BJ (cell line): Measurements from ENCODE around the gene GAS2L1. TPM values are rescaled to one million over a fixed set of nuclear protein-coding genes. Genes with fewer than 3 reads are reported as not detected.
"Not testable (repeated sequence)": the region's sequence is repeated elsewhere in the genome, so short reads cannot be mapped to it uniquely, and the experiment has no call there.

Source experiments
- CTCF ChIA-PET: fragments of 350-600 bp; formaldehyde crosslinking; extraction: SDS; loops from one replicate; lab custom pipeline; 2021; ENCODE audit warnings: antibody characterized with exemption, inconsistent platforms; lab: Yijun Ruan, JAX
- POLR2A ChIA-PET: fragments of 300-600 bp; sonication (Branson Sonifier 250); formaldehyde crosslinking; extraction: SDS; loops from one replicate; lab custom pipeline; 2021; ENCODE audit warnings: antibody characterized with exemption; lab: Charles Lee
- DNase-seq: peaks from one replicate; pipeline ENCODE4 v3.0.0-alpha.2; 2011; ENCODE audit warnings: low read depth
- H3K27me3 ChIP-seq: 2 replicates; pipeline ENCODE4 v1.6.0; 2011; ENCODE audit warnings: low read length; ENCODE audit not compliant: control insufficient read depth, insufficient read depth
- H3K36me3 ChIP-seq: 2 replicates; pipeline ENCODE4 v1.5.1; 2011; ENCODE audit warnings: low read length; ENCODE audit not compliant: control insufficient read depth, insufficient read depth
- H3K4me3 ChIP-seq: 2 replicates; pipeline ENCODE4 v1.5.1; 2011; ENCODE audit warnings: low read depth, mild to moderate bottlenecking, control low read depth, low read length
- CTCF ChIP-seq: IDR thresholded peaks from 2 replicates; pipeline ENCODE4 v1.5.1; 2011; ENCODE audit warnings: low read depth, mild to moderate bottlenecking, control low read depth, inconsistent platforms, low read length, moderate library complexity; ENCODE audit not compliant: insufficient read depth
- polyA plus RNA-seq: library from polyadenylated mRNA; depleted of rRNA; stranded (reverse); fragments of >200 nt; gene quantifications from 2 replicates; pipeline ENCODE4 v1.2.3, GENCODE V29; 2011

The GAS2L1 gene
- polyA plus RNA-seq, 1 experiment: 17.0 TPM

- no peak for TF ChIP-seq CTCF
- Histone ChIP-seq H3K27me3 (no peaks in the 10 kb centered on the region), H3K4me3 (no peak overlapping the region), H3K36me3 (peaks cover 23% of the 10 kb centered on the region)
- CTCF ChIA-PET: interaction anchor here (6.5 kb wide), 1 partner anchor 7 kb away, joined by 32 read pairs; no protein-coding TSS in a partner anchor
- no peak for DNase-seq
- POLR2A ChIA-PET: no interaction called here
These were observed 45.4 kb downstream of the GAS2L1 start for GRCh38 chr22:29351891-29352290.

GRCh38 chr22:29352778-29353177, 46.3 kb downstream of the GAS2L1 start:
- Histone ChIP-seq H3K4me3 (no peak overlapping the region), H3K36me3 (peaks cover 20% of the 10 kb centered on the region), H3K27me3 (no peaks in the 10 kb centered on the region)
- ChIA-PET CTCF (no interaction called here), POLR2A (no interaction called here)
- TF ChIP-seq CTCF: no peak
- DNase-seq: no peak

- Histone ChIP-seq H3K4me3 (no peak overlapping the region), H3K36me3 (peaks cover 19% of the 10 kb centered on the region), H3K27me3 (no peaks in the 10 kb centered on the region)
- no peak for DNase-seq
- ChIA-PET POLR2A (no interaction called here), CTCF (interaction anchor here (1.1 to 1.3 kb wide), 2 partner anchors 40 to 41 kb away, joined by 3 to 4 read pairs; no protein-coding TSS in a partner anchor)
- no peak for TF ChIP-seq CTCF
These were observed 46.8 kb downstream of the GAS2L1 start for GRCh38 chr22:29353286-29353685.

- DNase-seq: no peak
- TF ChIP-seq CTCF: no peak
- Histone ChIP-seq H3K36me3 (peaks cover 23% of the 10 kb centered on the region), H3K4me3 (no peak overlapping the region), H3K27me3 (no peaks in the 10 kb centered on the region)
- ChIA-PET POLR2A (no interaction called here), CTCF (interaction anchor here (1.1 to 1.3 kb wide), 3 partner anchors 40 to 48 kb away, joined by 3 to 4 read pairs (median 3); no protein-coding TSS in a partner anchor)
These were observed 47.4 kb downstream of the GAS2L1 start for GRCh38 chr22:29353860-29354259.

- POLR2A ChIA-PET, H3K27me3 ChIP-seq, H3K4me3 ChIP-seq, DNase-seq: not testable (repeated sequence)
- H3K36me3 ChIP-seq: peaks cover 17% of the 10 kb centered on the region
- CTCF ChIA-PET: interaction anchor here (0.6 to 5.5 kb wide), 8 partner anchors 30 to 112 kb away, joined by 3 to 69 read pairs (median 6); partner anchors contain the start of gene GAS2L1
These were observed 50.9 kb downstream of the GAS2L1 start for GRCh38 chr22:29357193-29357890.
